ENCODE measurements around the gene PBX3.

The PBX3 gene

GRCh38 chr9:125906144-125906543 is 159.0 kb downstream of the PBX3 start:
- DNase-seq (ENCODE audit: low read depth in 2 of 2), result no peak

DNA sequence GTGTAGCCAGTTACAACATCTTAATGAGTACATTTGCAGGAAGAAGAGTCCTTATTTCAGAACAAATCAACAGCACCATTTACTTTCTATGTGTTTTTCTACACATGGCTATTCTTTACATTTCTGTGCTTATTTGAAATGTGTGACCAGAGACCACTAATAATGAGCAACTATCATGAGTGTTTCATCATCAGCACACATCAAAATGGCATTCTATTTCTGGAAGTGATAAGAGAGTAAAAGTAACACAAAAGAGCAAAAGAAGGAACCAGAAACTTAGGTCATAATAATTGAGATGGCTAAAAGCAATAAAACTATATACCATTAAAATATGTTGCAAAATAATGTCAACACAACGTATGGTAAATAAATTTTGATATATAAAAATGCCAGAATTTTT is 159.7 kb downstream of the PBX3 start:
- DNase-seq (ENCODE audit: low read depth in 2 of 2), result no peak

- no peak for DNase-seq (ENCODE audit: low read depth in 2 of 2)
These were observed 161.0 kb downstream of the PBX3 start for GRCh38 chr9:125908136-125908535.

- DNase-seq (ENCODE audit: low read depth in 2 of 2), result no peak
These were observed 161.8 kb downstream of the PBX3 start for GRCh38 chr9:125908966-125909365.

GRCh38 chr9:125909459-125909858 is 162.3 kb downstream of the PBX3 start:
- no peak for DNase-seq (ENCODE audit: low read depth in 2 of 2)

DNA sequence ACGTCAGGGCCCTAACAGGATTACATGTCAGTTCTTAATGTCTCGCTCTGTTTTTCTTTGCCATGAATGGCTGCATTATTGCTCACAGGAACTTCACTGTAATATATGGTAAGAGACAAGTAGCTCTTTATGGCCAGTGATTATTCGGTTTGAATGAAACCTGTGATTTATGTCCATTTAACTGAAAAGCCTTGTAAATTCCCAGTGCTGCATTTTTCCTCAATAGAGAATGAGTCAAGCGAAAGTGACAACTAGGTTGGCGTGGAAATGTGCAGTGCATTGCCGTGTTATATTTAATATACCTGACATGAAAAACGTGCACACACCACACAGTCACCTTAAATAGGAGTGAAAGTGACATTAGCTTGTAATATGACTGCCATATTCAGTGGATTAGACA is 163.1 kb downstream of the PBX3 start:
- no peak for DNase-seq (ENCODE audit: low read depth in 2 of 2)

DNA sequence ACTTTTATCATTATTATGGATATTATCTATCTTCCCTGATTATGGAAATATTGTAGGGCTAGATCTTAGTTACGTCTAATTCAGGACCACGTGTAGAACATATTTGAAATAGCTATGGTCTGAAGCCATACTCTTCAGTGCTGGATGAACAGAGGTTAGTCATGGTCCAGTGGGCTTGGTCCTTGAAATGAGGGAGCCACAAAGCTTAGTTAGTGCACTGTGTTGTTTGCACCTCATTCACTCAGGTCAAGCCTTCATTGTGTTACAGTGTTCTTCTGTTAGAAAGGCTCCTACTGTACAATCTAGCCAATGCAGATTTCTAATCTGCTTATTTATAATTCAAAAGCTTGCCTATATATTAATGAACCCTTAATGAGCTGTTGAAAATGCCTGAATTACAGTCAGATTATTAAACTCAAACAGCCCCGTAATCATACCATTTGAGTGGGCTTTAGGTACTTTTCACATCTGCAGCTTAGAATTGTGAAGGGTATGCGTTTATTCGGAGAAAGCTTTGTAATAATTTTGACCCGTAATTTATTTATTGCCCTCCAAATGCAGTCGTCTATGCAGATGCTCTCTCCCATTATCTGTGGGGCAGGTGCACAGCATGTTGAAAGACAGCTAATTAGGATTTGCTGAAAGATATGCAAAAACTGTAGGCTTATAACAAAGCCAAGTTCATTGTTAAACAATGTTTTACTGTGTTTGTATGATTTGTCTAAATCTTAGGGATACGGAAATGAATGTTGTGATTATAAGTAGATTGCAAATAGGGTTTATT is 164.9 kb downstream of the PBX3 start:
- no peak for DNase-seq (ENCODE audit: low read depth in 2 of 2)

DNA sequence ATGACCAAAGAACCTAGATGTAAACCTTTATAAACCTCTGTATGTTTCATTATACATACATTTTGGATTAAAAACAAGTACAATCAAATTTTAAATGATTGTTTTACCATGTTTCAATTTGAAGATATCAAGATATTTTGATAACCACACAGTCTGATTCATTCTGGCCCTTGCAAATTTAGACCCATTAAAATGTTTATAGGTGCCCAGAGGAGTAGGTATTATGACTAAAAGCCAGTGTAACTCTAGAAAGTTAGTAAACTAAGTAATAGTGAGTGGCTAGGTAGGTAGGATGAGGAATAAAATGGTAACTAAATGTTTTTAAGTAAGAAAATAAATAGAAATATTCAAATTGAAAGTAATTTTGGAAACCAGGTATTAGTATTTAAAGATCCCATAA is 165.5 kb downstream of the PBX3 start:
- DNase-seq (ENCODE audit: low read depth in 2 of 2), result no peak

GRCh38 chr9:125913551-125913950 is 166.4 kb downstream of the PBX3 start:
- DNase-seq (ENCODE audit: low read depth in 2 of 2), result no peak

DNA sequence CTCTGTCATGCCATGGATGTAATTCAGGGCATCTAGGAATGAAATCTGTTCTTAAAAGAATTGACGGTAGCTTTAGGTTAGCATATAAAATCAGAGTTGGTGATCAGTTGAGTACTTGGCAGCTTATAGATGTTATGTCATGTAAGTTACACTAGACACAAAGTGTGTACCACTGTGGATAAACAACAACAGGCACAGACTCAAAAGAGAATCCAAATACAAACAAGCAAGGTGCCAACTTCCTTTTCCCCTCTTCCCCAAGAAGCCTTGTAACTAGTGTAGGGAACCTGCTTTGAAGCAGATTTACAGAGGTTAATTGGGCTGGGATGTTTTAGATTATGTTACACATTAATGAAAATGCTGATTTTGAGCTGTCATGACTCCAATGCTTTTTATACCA is 167.2 kb downstream of the PBX3 start:
- DNase-seq (ENCODE audit: low read depth in 2 of 2), result no peak

- DNase-seq (ENCODE audit: low read depth in 2 of 2), result no peak
These were observed 168.4 kb downstream of the PBX3 start for GRCh38 chr9:125915606-125916005.

- DNase-seq (ENCODE audit: low read depth in 2 of 2), result no peak
These were observed 172.4 kb downstream of the PBX3 start for GRCh38 chr9:125919565-125919964.

DNA sequence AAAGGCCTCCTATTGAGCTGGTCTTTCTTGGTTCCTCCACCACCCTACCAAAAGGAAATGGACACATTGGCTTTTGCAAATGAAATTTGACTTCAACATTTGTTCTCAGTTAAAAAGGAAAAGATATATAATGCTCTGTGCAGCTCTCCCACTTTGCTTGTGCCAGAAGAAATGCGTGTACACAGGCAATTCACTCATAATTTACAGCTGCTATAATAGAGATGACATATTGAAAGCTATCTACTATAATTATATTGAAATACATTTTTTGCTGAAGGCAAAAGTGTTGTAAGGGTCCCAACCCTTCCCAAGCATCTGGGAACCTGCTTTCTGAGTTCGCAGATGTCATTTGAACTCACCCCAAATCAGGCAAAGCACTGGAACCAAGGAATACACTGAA is 173.2 kb downstream of the PBX3 start:
- no peak for DNase-seq (ENCODE audit: low read depth in 2 of 2)

GRCh38 chr9:125922854-125923253 is 175.7 kb downstream of the PBX3 start:
- DNase-seq (ENCODE audit: low read depth in 2 of 2), result no peak

- DNase-seq (ENCODE audit: low read depth in 2 of 2), result no peak
These were observed 177.2 kb downstream of the PBX3 start for GRCh38 chr9:125924351-125924750.

- no peak for DNase-seq (ENCODE audit: low read depth in 2 of 2)
These were observed 179.8 kb downstream of the PBX3 start for GRCh38 chr9:125926936-125927335.

DNA sequence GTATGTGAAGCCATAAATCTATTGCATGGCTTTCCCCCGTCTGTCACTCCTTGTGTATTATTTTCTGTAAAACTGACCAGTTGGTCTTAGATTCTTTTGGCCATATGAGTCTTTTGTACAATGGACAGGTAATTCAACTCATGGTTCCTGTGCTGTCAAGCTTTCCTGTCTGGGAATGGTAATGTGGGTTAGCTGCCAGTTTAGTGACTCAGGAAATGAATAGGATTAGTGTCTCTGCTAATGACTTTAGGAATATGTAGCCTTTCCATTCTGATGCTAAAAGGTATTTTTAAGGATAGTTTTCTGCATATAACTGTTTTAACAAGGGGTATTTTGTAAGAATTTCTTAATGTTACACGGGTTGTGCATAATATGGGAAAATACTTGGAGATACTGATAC is 182.7 kb downstream of the PBX3 start:
- DNase-seq (ENCODE audit: low read depth in 2 of 2), result no peak

DNA sequence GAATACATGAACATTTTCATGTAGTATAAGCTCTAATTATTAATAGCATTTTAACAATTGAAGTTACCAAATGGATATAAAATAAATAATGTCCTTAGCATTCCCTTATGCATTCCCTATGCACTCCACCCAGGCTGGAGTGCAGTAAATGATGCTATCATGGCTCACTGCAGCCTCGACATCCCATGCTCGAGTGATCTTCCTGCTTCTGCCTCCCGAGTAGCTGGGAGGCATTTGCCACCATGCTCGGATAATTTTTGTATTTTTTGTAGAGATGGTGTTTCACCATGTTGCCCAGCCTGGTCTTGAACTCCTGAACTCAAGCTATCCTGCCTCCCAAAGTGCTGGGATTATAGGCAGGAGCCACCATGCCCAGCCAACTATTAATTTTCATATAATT is 184.0 kb downstream of the PBX3 start:
- no peak for DNase-seq (ENCODE audit: low read depth in 2 of 2)

- no peak for DNase-seq (ENCODE audit: low read depth in 2 of 2)
These were observed 184.8 kb downstream of the PBX3 start for GRCh38 chr9:125932012-125932411.

DNA sequence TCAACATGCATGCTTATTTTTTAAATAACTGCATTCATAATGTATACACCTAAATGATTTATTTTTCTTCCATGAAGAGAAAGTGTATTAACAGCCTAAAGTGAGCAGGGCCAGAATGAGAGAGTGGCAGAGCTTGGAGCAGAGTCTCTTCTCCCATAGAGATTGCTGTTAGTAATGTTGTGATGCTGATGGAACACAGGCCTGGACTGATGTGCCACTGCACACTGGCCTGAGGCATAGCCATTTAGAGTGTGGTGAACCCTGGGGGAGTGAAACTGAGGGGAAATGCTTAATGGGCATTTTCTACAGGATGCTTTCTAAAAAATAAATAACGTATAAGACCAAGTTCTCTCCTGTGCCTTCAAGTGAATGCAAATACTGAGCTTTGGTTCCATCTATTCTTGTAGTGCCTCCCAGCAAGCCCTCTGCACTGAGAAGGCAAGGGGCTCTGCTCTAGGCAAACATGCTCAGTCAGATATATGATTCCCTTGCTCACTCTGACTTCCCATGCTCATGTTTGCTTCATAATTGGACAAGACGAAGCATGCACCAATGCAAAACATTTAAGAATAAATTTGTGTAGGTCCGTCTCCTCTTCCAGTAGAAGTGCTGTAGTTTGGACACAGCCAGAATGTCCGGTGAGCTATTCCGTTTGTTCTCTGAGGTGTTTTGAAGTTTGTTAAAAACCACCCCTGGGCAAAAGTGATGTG is 185.7 kb downstream of the PBX3 start:
- no peak for DNase-seq (ENCODE audit: low read depth in 2 of 2)

DNA sequence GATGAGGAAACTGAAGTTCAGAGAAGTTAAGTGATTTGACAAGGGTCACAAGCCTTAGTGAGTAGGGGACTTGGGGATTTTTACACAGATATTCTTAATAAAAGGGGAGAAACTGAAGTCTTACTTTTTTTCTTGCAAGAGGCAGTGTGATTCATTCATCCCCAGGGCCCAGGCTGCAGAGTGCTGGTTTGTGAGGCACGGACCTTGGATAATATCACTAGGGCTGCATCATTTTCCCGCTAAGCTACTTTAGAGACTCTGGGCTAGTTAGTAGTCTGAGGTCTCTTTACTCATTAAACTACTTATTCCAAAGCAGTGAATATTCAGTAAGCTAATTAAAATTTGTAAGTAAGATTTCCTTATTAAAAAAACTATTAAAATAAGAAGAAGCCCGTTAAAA is 195.0 kb downstream of the PBX3 start:
- DNase-seq (ENCODE audit: low read depth in 2 of 2), result no peak

GRCh38 chr9:125943831-125944230 is 196.7 kb downstream of the PBX3 start:
- DNase-seq (ENCODE audit: low read depth in 2 of 2), result no peak

DNA sequence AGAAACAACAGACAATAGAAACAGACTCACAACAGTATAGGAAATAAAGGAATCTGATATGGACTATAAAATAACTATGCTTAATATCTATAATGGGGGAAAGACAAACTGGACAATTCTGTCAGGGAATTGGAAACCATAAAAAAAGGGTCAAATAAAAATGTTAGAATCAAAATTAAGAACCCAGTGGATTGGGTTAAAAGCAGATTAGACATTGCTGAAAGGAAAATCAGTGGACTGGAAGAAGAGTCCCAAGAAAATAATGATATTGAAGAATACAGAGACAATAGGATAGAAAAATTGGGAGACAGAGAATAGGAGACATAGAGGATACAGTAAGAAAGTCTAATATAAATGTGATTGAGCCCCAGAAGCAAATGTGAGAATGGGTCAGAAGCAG is 199.2 kb downstream of the PBX3 start:
- DNase-seq (ENCODE audit: low read depth in 2 of 2), result no peak

Data from stimulated activated CD8-positive, alpha-beta memory T cell treated with anti-CD3 and anti-CD28 coated beads, Interleukin-15, amount 100 ng/mL, for 4 hours (primary cell).